Stimulated activated CD8-positive, alpha-beta memory T cell treated with anti-CD3 and anti-CD28 coated beads, Interleukin-4, amount 100 ng/mL, for 48 hours (primary cell): ENCODE results near the gene LSM3.
A peak's percentile ranks its signal among the peaks of the same experiment; 100 is the strongest.

Source experiments
- DNase-seq: peaks from one replicate; pipeline ENCODE4 v3.0.0-alpha.2; 2020

Gene LSM3

GRCh38 chr3:14158370-14158769, 20.2 kb upstream of the LSM3 start:
- no peak for DNase-seq

GRCh38 chr3:14159426-14159825, 19.2 kb upstream of the LSM3 start:
- no peak for DNase-seq

- no peak for DNase-seq
Observed at GRCh38 chr3:14161282-14161681, 17.3 kb upstream of the LSM3 start.

GRCh38 chr3:14162178-14162577, 16.4 kb upstream of the LSM3 start:
- no peak for DNase-seq

- no peak for DNase-seq
Observed at GRCh38 chr3:14166877-14167603, 11.6 kb upstream of the LSM3 start.

GRCh38 chr3:14169435-14169834, 9.2 kb upstream of the LSM3 start:
- DNase-seq, result no peak

- no peak for DNase-seq
Observed at GRCh38 chr3:14169871-14170270, 8.7 kb upstream of the LSM3 start.

GRCh38 chr3:14170531-14171159, 8.0 kb upstream of the LSM3 start:
- no peak for DNase-seq

- no peak for DNase-seq
Observed at GRCh38 chr3:14172496-14172895, 6.1 kb upstream of the LSM3 start.

GRCh38 chr3:14174483-14174882, 4.1 kb upstream of the LSM3 start:
- no peak for DNase-seq

GRCh38 chr3:14175383-14176037, 3.1 kb upstream of the LSM3 start:
- peak; percentile 42 for DNase-seq

- DNase-seq, result no peak
Observed at GRCh38 chr3:14177580-14178246, 904 bp upstream of the LSM3 start.

- DNase-seq, result no peak
Observed at GRCh38 chr3:14179114-14179465, 473 bp downstream of the LSM3 start.

GRCh38 chr3:14179795-14180194, 1.2 kb downstream of the LSM3 start:
- DNase-seq, result no peak

- no peak for DNase-seq
Observed at GRCh38 chr3:14181253-14181652, 2.6 kb downstream of the LSM3 start.

- no peak for DNase-seq
Observed at GRCh38 chr3:14183015-14183577, 4.5 kb downstream of the LSM3 start.

GRCh38 chr3:14186854-14187458, 8.3 kb downstream of the LSM3 start:
- no peak for DNase-seq

GRCh38 chr3:14188041-14188754, 9.6 kb downstream of the LSM3 start:
- DNase-seq, result no peak

- no peak for DNase-seq
Observed at GRCh38 chr3:14194865-14195264, 16.2 kb downstream of the LSM3 start.

GRCh38 chr3:14199641-14200040, 21.0 kb downstream of the LSM3 start:
- DNase-seq, result no peak

- DNase-seq, result no peak
Observed at GRCh38 chr3:14200276-14200675, 21.7 kb downstream of the LSM3 start.

GRCh38 chr3:14200841-14201240, 22.2 kb downstream of the LSM3 start:
- DNase-seq, result no peak
